HG02798 (cell line): ENCODE measurements around the gene PDSS1.

Experiments used
- ATAC-seq: cut with Tn5 transposase; IDR thresholded peaks from one replicate; pipeline ENCODE4 v1.9.1; 2021; ENCODE audit warnings: mild to moderate bottlenecking; ENCODE audit not compliant: unreplicated experiment, poor library complexity

The PDSS1 gene

GRCh38 chr10:26698909-26699308 lies 1.4 kb downstream of the PDSS1 start:
- no peak for ATAC-seq

- ATAC-seq = no peak
Measured at GRCh38 chr10:26699631-26700030, 2.1 kb downstream of the PDSS1 start.

- ATAC-seq = no peak
Measured at GRCh38 chr10:26700884-26701630, 3.6 kb downstream of the PDSS1 start.

- ATAC-seq = no peak
Measured at GRCh38 chr10:26703096-26703495, 5.6 kb downstream of the PDSS1 start.

- ATAC-seq = no peak
Measured at GRCh38 chr10:26703974-26704373, 6.5 kb downstream of the PDSS1 start.

GRCh38 chr10:26706206-26706605 lies 8.7 kb downstream of the PDSS1 start:
- ATAC-seq = no peak

- no peak for ATAC-seq
Measured at GRCh38 chr10:26706936-26707335, 9.4 kb downstream of the PDSS1 start.

- ATAC-seq = no peak
Measured at GRCh38 chr10:26711324-26711723, 13.8 kb downstream of the PDSS1 start.

GRCh38 chr10:26714415-26715136 lies 17.1 kb downstream of the PDSS1 start:
- ATAC-seq = no peak

GRCh38 chr10:26715137-26715487 lies 17.6 kb downstream of the PDSS1 start:
- no peak for ATAC-seq

GRCh38 chr10:26717476-26717875 lies 20.0 kb downstream of the PDSS1 start:
- ATAC-seq = no peak

- no peak for ATAC-seq
Measured at GRCh38 chr10:26721561-26721960, 24.1 kb downstream of the PDSS1 start.

- ATAC-seq = no peak
Measured at GRCh38 chr10:26723016-26723415, 25.5 kb downstream of the PDSS1 start.

GRCh38 chr10:26725837-26726727 lies 28.6 kb downstream of the PDSS1 start:
- ATAC-seq = no peak

- ATAC-seq = no peak
Measured at GRCh38 chr10:26727005-26727404, 29.5 kb downstream of the PDSS1 start.

- ATAC-seq = no peak
Measured at GRCh38 chr10:26728957-26729356, 31.5 kb downstream of the PDSS1 start.

- no peak for ATAC-seq
Measured at GRCh38 chr10:26729395-26729794, 31.9 kb downstream of the PDSS1 start.

GRCh38 chr10:26730552-26730951 lies 33.1 kb downstream of the PDSS1 start:
- no peak for ATAC-seq

GRCh38 chr10:26733750-26734568 lies 36.5 kb downstream of the PDSS1 start:
- ATAC-seq = no peak

GRCh38 chr10:26735435-26735834 lies 37.9 kb downstream of the PDSS1 start:
- ATAC-seq = no peak
